Urinary bladder (tissue), 4 donors: ENCODE results near the gene CKS2. TPM values are rescaled to one million over a fixed set of nuclear protein-coding genes. Genes with fewer than 3 reads are reported as not detected.
"Not testable (repeated sequence)": the region's sequence is repeated elsewhere in the genome, so short reads cannot be mapped to it uniquely, and the experiment has no call there.

Source experiments
- DNase-seq: peaks from one replicate; pipeline ENCODE4 v3.0.0-alpha.2; 2015; ENCODE audit errors: extremely low spot score
- H3K27ac ChIP-seq: one replicate; pipeline ENCODE4 v1.5.1; 2013; ENCODE audit warnings: low read depth, mild to moderate bottlenecking, moderate library complexity
- H3K36me3 ChIP-seq: one replicate; pipeline ENCODE4 v1.6.1; 2013; ENCODE audit warnings: mild to moderate bottlenecking, moderate library complexity; ENCODE audit not compliant: insufficient read depth
- H3K4me1 ChIP-seq: one replicate; pipeline ENCODE4 v1.6.1; 2013; ENCODE audit warnings: mild to moderate bottlenecking, moderate library complexity; ENCODE audit not compliant: insufficient read depth
- H3K4me3 ChIP-seq: one replicate; pipeline ENCODE4 v1.5.1; 2013; ENCODE audit warnings: low read depth, low read length
- whole genome bisulfite sequencing: extraction: QIAGEN DNeasy Blood & Tissue Kit; methylation state at CpG from one replicate; pipeline ENCODE4 v1.1.7; 2013; 5-methylcytosine and 5-hydroxymethylcytosine counted together
- polyA plus RNA-seq: library from polyadenylated mRNA; stranded (reverse); fragments of 200-250 nt; gene quantifications from one replicate; pipeline ENCODE4 v1.2.3, GENCODE V29; 2013
- total RNA-seq: library from RNA; depleted of rRNA; stranded (reverse); fragments of >200 nt; gene quantifications from one replicate; pipeline ENCODE4 v1.2.3, GENCODE V29; 2014
- donor health status: healthy with polysubstance abuse.
- donor health status: healthy.

Gene CKS2
- 58.7 TPM for total RNA-seq
- 18.0 TPM for polyA plus RNA-seq

DNA sequence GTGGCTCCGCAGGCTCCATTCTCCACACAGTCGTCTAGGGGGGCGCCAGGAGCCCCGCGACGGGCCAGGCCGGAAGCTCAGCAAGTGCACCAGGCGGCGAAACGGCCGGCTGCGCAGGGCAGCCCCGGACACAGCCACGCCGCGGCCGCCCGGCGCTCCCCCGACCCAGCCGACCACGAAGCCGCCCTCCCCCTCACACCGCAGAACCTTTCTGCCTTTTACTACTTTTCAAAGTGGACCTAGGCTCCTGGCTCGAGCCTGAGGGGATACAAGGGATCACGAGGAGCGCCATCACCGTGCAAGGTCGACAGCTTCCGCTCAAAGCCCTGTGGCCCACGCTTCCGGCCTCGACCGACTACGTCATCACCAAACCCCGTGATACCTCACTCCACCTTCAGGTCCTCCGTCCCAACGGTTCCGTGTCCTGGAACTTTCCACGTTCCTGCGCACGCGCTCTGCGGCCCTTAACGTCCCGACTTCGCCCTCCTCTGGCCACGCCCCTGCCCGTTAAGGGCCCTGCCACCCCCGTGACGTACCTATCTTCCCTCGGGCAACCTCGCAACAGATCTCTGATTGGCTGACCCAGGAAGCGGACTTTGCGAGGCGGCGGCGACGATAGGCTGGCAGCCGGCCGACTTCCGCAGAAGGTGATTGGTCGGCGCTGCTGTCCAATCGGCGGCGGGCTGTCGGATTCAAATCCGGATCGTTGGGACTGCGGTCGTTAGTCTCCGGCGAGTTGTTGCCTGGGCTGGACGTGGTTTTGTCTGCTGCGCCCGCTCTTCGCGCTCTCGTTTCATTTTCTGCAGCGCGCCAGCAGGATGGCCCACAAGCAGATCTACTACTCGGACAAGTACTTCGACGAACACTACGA lies at the start of gene CKS2:
CKS2 (plus strand) TSS at position 721 of the 871 bp plus-strand sequence; CDS start at position 819, 98 bp downstream.
- Histone ChIP-seq H3K27ac (peak within 1 kb of the TSS; percentile 100), H3K4me1 (no peaks in the 10 kb centered on the region), H3K36me3 (no peaks in the 10 kb centered on the region), H3K4me3 (peak within 1 kb of the TSS; percentile 80)
- under 1% methylated on average over 86 of the region's 86 CpGs for WGBS
- DNase-seq = peak; percentile 100

DNA sequence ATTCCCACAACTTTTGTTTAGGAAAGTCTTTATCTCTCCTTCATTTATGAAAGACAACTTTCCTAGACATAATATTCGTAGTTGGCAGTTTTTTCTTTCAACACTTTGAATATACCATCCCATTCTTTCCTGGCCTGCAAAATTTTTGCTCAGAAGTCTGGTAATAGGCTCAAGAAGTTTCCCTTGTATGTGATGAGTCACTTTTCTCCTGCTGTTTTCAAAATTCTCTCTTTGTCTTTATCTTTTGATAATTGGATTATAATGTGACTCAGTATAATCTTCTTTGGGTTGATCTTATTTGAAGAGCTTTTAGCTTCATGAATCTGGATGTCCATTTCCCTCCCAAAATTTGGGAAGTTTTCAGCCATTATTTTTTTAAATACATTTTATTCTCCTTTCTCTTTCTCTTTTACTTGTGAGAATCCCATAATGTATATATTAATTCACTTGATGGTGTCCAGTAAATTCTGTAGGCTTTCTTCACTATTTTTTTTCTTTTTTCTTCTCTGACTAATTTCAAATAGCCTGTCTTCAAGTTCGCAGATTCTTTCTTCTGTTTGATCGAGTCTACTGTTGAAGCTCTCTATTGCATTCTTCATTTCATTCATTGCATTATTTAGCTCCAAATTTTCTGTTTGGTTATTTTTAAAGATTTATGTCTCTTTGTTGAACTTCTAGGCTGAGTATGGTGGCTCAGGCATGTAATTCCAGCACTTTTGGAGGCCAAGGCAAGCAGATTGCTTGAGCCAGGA lies 37.3 kb upstream of the CKS2 start:
- 90% methylated on average over 3 of the region's 3 CpGs for WGBS
- no peak overlapping the region for H3K27ac ChIP-seq
- H3K4me3 ChIP-seq = no peak overlapping the region
- no peak for DNase-seq
- H3K4me1 ChIP-seq = no peaks in the 10 kb centered on the region
- H3K36me3 ChIP-seq = no peaks in the 10 kb centered on the region

DNA sequence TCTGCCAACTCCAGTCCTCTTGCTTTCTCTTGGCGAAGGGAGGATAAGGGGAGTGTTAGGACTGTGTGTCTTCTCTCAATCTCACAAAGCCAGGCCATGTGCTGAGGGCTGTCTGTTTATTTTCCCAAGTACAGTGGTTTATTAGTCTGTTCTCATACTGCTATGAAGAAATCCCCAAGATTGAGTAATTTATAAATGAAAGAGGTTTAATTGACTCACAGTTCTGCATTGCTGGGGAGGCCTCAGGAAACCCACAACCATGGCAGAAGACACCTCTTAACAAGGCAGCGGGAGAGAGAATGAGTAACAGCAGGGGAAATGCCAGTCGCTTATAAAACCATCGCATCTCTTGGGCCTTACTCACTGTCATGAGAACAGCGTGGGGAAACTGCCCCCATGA lies 36.2 kb upstream of the CKS2 start:
- H3K36me3 ChIP-seq = no peaks in the 10 kb centered on the region
- 84% methylated on average over 5 of the region's 5 CpGs for WGBS
- no peaks in the 10 kb centered on the region for H3K4me1 ChIP-seq
- DNase-seq = no peak
- no peak overlapping the region for H3K27ac ChIP-seq
- no peak overlapping the region for H3K4me3 ChIP-seq

DNA sequence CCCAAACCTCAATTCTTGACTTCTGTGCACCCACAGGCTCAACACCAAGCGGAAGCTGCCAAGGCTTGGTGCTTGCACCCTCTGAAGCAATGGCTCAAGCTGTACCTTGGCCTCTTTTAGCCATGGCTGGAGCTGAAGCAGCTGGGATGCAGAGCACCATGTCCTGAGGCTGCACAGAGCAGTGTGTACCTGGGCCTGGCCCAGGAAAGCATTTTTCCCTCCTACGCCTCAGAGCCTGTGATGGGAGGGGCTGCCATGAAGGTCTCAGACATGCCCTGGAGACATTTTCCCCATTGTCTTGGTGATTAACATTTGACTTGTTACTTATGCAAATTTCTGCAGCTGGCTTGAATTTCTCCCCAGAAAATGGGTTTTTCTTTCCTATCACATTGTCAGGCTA lies 35.0 kb upstream of the CKS2 start:
- 97% methylated on average over 2 of the region's 2 CpGs for WGBS
- not testable (repeated sequence) for H3K27ac ChIP-seq, DNase-seq, H3K4me3 ChIP-seq, H3K4me1 ChIP-seq, H3K36me3 ChIP-seq

DNA sequence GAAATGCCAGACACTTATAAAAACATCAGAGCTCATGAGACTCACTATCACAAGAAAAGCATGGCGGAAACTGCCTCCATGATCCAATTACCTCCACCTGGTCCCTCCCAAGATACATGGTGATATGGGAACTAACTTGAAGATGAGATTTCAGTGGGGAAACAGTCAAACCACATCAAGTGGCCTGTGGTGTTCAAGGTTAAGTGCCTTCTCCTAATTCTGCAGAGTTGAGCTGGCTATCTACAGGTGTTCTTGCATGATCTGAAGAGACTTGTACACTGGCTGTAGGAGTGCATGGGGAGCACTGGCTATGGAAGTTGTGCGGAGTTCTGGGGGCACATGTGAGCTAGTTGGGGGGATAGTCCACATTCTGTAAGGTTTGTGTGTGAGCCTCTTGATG lies 34.0 kb upstream of the CKS2 start:
- no peak overlapping the region for H3K4me3 ChIP-seq
- H3K27ac ChIP-seq = no peak overlapping the region
- DNase-seq = no peak
- WGBS = 98% methylated on average over 2 of the region's 2 CpGs
- H3K4me1 ChIP-seq = no peaks in the 10 kb centered on the region
- H3K36me3 ChIP-seq = no peaks in the 10 kb centered on the region

DNA sequence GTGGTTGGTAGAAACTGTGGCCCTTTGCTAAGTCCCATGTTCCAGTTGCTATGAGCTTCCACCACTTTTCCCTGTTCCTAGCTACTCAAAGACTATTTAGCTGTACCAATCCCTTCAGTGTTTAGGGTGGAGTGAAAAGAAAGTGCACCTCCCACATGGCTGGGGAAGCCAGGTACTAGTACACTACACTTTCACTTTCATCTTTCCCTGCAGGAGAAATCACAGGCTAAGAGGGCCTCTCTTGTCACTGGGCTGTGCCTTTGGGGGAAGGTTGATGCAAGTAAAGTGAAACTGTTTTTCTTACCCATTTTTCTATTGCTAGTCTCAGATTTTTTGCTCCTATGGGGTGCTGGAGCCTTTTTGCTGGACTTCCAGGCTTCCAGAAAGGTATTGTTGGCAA lies 33.5 kb upstream of the CKS2 start:
- Histone ChIP-seq H3K4me3 (no peak overlapping the region), H3K36me3 (no peaks in the 10 kb centered on the region), H3K27ac (no peak overlapping the region), H3K4me1 (no peaks in the 10 kb centered on the region)
- DNase-seq = no peak

DNA sequence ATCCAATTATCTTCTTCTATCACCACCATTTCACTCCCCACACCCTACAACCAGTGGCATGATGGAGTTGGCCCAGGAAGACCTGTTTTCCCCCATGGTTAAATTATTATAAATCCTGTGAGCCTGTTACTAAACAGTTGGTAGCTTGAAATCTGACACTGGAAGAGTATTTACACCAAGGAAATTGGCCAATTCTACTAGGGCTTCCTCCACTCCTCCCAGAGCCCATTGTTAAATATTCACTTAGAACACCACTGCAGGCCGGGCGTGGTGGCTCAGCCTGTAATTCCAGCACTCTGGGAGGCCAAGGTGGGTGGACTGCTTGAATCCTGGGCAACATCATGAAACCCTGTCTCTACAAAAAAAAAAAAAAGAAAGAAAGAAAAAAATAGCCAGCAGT lies 32.4 kb upstream of the CKS2 start:
- no peaks in the 10 kb centered on the region for H3K36me3 ChIP-seq
- H3K4me3 ChIP-seq = no peak overlapping the region
- 97% methylated on average over 2 of the region's 2 CpGs for whole genome bisulfite sequencing
- no peaks in the 10 kb centered on the region for H3K4me1 ChIP-seq
- DNase-seq = no peak
- H3K27ac ChIP-seq = no peak overlapping the region

DNA sequence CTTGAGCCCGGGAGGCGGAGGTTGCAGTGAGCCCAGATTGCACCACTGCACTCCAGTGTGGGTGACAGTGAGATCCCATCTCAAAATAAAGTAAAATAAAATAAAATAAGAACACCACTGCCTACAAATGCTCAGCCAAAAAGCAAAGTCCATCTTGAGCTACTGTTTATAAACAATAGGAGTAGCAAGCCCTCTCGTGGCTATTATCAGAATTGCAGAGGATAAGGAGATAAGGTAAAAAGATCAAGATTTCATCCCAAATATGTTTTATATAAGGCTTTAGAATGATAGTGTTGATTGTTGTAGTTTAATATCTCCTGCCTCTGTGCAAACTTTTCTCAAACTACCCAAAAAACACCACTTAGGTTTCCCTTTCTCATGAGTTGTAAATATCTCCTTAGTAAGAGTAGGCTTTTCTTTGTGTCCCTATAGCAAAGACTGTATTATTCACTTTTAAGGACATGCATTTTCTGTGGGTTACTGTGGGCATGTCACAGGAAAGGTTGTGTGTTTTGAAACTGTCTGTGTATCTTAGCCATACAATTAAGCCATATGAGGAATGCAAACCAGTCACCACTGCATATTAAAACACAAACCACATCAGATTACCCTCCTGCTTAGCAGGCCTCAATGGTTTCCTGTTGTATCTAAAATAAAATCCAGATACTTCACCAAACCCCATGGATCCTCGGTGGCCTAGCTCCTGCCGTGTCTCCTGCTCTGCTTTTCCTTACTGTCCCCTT lies 31.8 kb upstream of the CKS2 start:
- WGBS = 65% methylated on average over 5 of the region's 5 CpGs
- no peaks in the 10 kb centered on the region for H3K36me3 ChIP-seq
- H3K27ac ChIP-seq = no peak overlapping the region
- H3K4me1 ChIP-seq = no peaks in the 10 kb centered on the region
- no peak overlapping the region for H3K4me3 ChIP-seq
- DNase-seq = no peak

DNA sequence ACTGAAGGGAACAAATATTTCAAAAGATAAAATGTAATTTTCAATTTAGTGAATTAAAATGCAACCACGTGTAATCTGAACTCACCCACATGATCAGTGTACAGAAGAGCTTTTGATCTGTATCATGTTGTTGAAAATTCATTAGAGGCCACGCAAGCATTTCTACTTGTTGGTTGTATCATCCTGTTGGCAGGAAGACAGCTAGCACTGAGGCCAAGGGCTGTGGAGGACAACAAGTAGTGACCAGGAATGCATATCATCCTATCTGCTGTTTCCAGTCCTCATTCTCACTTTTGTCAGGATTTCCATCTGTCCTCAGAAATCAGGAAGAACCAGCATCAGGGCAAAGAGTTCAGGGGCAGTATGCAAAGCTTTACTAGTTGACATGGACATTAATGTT lies 29.9 kb upstream of the CKS2 start:
- Histone ChIP-seq H3K36me3 (no peaks in the 10 kb centered on the region), H3K4me1 (no peaks in the 10 kb centered on the region), H3K27ac (no peak overlapping the region), H3K4me3 (no peak overlapping the region)
- no peak for DNase-seq
- WGBS = 69% methylated on average over 2 of the region's 2 CpGs

DNA sequence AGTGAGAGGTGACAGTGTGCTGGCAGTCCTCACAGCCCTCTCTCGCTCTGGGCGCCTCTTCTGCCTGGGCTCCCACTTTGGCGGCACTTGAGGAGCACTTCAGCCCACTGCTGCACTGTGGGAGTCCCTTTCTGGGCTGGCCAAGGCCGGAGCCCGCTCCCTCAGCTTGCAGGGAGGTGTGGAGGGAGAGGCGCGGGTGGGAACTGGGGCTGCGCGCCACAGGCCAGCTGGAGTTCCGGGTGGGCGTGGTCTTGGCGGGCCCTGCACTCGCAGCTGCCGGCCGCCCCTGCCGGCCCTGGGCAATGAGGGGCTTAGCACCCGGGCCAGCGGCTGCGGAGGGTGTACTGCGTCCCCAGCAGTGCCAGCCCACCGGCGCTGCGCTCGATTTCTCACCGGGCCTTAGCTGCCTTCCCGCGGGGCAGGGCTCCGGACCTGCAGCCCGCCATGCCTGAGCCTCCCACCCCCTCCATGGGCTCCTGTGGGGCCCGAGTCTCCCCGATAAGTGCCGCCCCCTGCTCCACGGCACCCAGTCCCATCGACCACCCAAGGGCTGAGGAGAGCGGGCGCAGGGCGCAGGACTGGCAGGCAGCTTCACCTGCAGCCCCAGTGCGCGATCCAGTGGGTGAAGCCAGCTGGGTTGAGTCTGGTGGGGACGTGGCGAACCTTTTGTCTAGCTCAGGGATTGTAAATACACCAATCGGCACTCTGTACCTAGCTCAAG lies 28.6 kb upstream of the CKS2 start:
- not testable (repeated sequence) for H3K4me1 ChIP-seq, DNase-seq, H3K4me3 ChIP-seq, H3K27ac ChIP-seq, H3K36me3 ChIP-seq
- WGBS = 51% methylated on average over 42 of the region's 42 CpGs

DNA sequence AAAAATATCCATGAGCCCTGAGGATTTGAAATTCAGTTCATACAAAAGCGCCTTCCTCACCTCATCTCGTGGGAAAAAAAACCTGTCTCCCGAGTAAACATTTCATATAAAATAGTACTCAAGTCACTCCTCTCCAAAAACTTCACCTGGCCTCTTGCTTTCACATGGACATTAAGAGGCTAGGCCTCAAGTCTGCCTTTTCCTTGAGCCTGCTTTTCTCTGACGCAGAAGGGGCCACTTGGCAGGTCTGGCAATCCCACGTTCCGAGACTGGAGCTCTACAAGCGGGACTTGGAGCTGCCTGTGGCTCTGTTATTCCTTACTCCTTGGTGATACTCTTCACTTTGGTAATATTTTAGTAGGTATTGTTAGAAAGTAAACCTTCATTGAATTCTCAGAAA lies 26.9 kb upstream of the CKS2 start:
- Histone ChIP-seq H3K4me3 (no peak overlapping the region), H3K27ac (no peak overlapping the region), H3K4me1 (no peaks in the 10 kb centered on the region), H3K36me3 (peaks cover 1% of the 10 kb centered on the region)
- no peak for DNase-seq
- 89% methylated on average over 7 of the region's 7 CpGs for WGBS

DNA sequence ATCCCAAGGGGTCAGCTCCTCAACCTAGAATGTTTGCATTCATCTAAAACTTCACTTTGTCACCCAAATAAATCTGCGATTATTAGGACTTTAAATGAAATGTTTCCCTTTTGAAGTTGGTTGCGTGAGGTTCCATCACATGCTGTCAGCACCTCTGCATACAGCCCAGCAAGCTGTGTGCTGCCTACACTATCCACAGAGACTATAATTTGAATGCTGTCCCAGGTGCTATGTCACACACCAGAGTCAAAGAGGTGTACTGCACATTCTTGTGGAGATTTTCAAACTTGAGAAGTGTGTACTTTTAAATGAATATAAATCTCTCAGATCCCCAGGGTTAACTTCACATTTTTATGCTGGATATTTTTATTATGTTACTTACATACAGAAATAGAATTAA lies 19.3 kb upstream of the CKS2 start:
- Histone ChIP-seq H3K4me1 (no peaks in the 10 kb centered on the region), H3K4me3 (no peak overlapping the region), H3K27ac (no peak overlapping the region), H3K36me3 (peaks cover under 1% of the 10 kb centered on the region)
- DNase-seq = no peak
- 86% methylated on average over 2 of the region's 2 CpGs for WGBS

DNA sequence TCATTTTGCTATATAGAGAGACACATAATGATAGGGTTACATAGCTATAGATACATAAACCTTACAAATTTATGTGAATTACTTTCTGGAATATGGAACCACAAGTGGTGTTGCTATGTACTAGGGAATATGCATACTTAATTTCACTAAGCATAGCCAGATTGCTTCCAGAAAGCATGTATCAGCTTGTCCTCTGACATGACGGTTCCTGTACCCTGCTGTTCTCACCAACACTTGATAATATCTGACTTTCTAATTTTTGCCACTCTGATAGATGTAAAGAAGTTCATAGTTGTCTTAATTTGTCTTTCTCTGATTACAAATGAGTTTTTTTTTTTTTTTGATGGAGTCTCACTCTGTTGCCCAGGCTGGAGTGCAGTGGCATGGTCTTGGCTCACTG lies 18.0 kb upstream of the CKS2 start:
- Histone ChIP-seq H3K4me1 (no peaks in the 10 kb centered on the region), H3K27ac (no peak overlapping the region), H3K36me3 (no peaks in the 10 kb centered on the region), H3K4me3 (no peak overlapping the region)
- DNase-seq = no peak
- WGBS = 95% methylated on average over 1 of the region's 1 CpG
